Memory B cell (primary cell): ENCODE data around the gene PTPRS.

Experiments used
- ATAC-seq: fragments of 150-1000 bp; cut with Tn5 transposase; 2 replicates; pipeline ENCODE4 v1.10.0; 2021; ENCODE audit warnings: low read depth, mild to moderate bottlenecking, moderate library complexity
- DNase-seq, 2 donors: peaks; one replicate each; pipeline ENCODE4 v3.0.0; 2022; ENCODE audit warnings: low spot score in 2 of 2
- H3K27ac Mint-ChIP-seq: one replicate; pipeline ENCODE4 v1.8.0; 2022; ENCODE audit warnings: mild to moderate bottlenecking, moderate library complexity, mixed read lengths
- H3K27me3 Mint-ChIP-seq: one replicate; pipeline ENCODE4 v1.8.0; 2022; ENCODE audit warnings: mixed read lengths
- H3K36me3 Mint-ChIP-seq: one replicate; pipeline ENCODE4 v1.8.0; 2022; ENCODE audit warnings: mild to moderate bottlenecking, mixed read lengths
- H3K4me1 Mint-ChIP-seq: one replicate; pipeline ENCODE4 v1.8.0; 2022; ENCODE audit warnings: mixed read lengths
- H3K4me3 Mint-ChIP-seq: one replicate; pipeline ENCODE4 v1.8.0; 2022; ENCODE audit warnings: mild to moderate bottlenecking, moderate library complexity, mixed read lengths
- H3K9me3 Mint-ChIP-seq: one replicate; pipeline ENCODE4 v1.8.0; 2022; ENCODE audit warnings: mixed read lengths

Gene PTPRS

GRCh38 chr19:5342573-5343201 is 2.1 kb upstream of the PTPRS start:
- no peak for DNase-seq
- no peak overlapping the region for H3K4me3 Mint-ChIP-seq

GRCh38 chr19:5341981-5342380 is 1.4 kb upstream of the PTPRS start:
- Mint-ChIP-seq H3K9me3 (peaks cover 5% of the 10 kb centered on the region), H3K27ac (no peak overlapping the region), H3K36me3 (no peaks in the 10 kb centered on the region), H3K4me3 (no peak overlapping the region), H3K27me3 (peaks cover 26% of the 10 kb centered on the region), H3K4me1 (peaks cover 10% of the 10 kb centered on the region)
- ATAC-seq (no peak), DNase-seq (no peak)

More at GRCh38 chr19:5342573-5343201, 2.1 kb upstream of the PTPRS start:
- Mint-ChIP-seq H3K9me3 (peaks cover 5% of the 10 kb centered on the region), H3K36me3 (no peaks in the 10 kb centered on the region), H3K27ac (no peak overlapping the region), H3K27me3 (peaks cover 23% of the 10 kb centered on the region), H3K4me1 (peaks cover 10% of the 10 kb centered on the region)
- ATAC-seq = no peak

- H3K27ac Mint-ChIP-seq = no peak overlapping the region
- peaks cover 3% of the 10 kb centered on the region for H3K9me3 Mint-ChIP-seq
- ATAC-seq (no peak), DNase-seq (no peak)
- peak overlapping the region; percentile 78 for H3K4me3 Mint-ChIP-seq
- H3K4me1 Mint-ChIP-seq = peaks cover 11% of the 10 kb centered on the region
- H3K27me3 Mint-ChIP-seq = peaks cover 24% of the 10 kb centered on the region
- no peaks in the 10 kb centered on the region for H3K36me3 Mint-ChIP-seq
Measured at GRCh38 chr19:5341448-5341820, 822 bp upstream of the PTPRS start.

- Mint-ChIP-seq H3K4me1 (peaks cover 21% of the 10 kb centered on the region), H3K4me3 (peak overlapping the region; percentile 77), H3K27ac (no peak overlapping the region), H3K36me3 (no peaks in the 10 kb centered on the region), H3K27me3 (peaks cover 30% of the 10 kb centered on the region), H3K9me3 (peaks cover 2% of the 10 kb centered on the region)
- ATAC-seq = peak; percentile 25
- peak in 1 of 2 donors; percentile 41 for DNase-seq
Measured at GRCh38 chr19:5339950-5340636, 519 bp downstream of the PTPRS start.

- ATAC-seq (no peak), DNase-seq (no peak)
- H3K36me3 Mint-ChIP-seq = no peaks in the 10 kb centered on the region
- peaks cover 21% of the 10 kb centered on the region for H3K4me1 Mint-ChIP-seq
- peaks cover 2% of the 10 kb centered on the region for H3K9me3 Mint-ChIP-seq
- peaks cover 29% of the 10 kb centered on the region for H3K27me3 Mint-ChIP-seq
- peak overlapping the region; percentile 22 for H3K27ac Mint-ChIP-seq
- H3K4me3 Mint-ChIP-seq = peak overlapping the region; percentile 70
Measured at GRCh38 chr19:5339198-5339949, 1.2 kb downstream of the PTPRS start.

- H3K9me3 Mint-ChIP-seq = peaks cover 2% of the 10 kb centered on the region
- ATAC-seq (no peak), DNase-seq (no peak)
- H3K36me3 Mint-ChIP-seq = no peaks in the 10 kb centered on the region
- H3K27me3 Mint-ChIP-seq = peaks cover 32% of the 10 kb centered on the region
- peaks cover 21% of the 10 kb centered on the region for H3K4me1 Mint-ChIP-seq
- peak overlapping the region; percentile 22 for H3K27ac Mint-ChIP-seq
- peak overlapping the region; percentile 70 for H3K4me3 Mint-ChIP-seq
Measured at GRCh38 chr19:5338656-5339197, 1.9 kb downstream of the PTPRS start.

GRCh38 chr19:5337708-5338655 is 2.6 kb downstream of the PTPRS start:
- peaks cover 21% of the 10 kb centered on the region for H3K4me1 Mint-ChIP-seq
- peak overlapping the region; percentile 70 for H3K4me3 Mint-ChIP-seq
- H3K27me3 Mint-ChIP-seq = peaks cover 35% of the 10 kb centered on the region
- DNase-seq (no peak), ATAC-seq (no peak)
- H3K36me3 Mint-ChIP-seq = peaks cover 1% of the 10 kb centered on the region
- H3K9me3 Mint-ChIP-seq = peaks cover 2% of the 10 kb centered on the region
- H3K27ac Mint-ChIP-seq = no peak overlapping the region

- no peak overlapping the region for H3K27ac Mint-ChIP-seq
- H3K36me3 Mint-ChIP-seq = peaks cover 1% of the 10 kb centered on the region
Measured at GRCh38 chr19:5337126-5337525, 3.5 kb downstream of the PTPRS start.

GRCh38 chr19:5336195-5336965 is 4.2 kb downstream of the PTPRS start:
- H3K4me1 Mint-ChIP-seq = peaks cover 19% of the 10 kb centered on the region
- H3K27ac Mint-ChIP-seq = no peak overlapping the region
- peaks cover under 1% of the 10 kb centered on the region for H3K9me3 Mint-ChIP-seq
- H3K27me3 Mint-ChIP-seq = peaks cover 27% of the 10 kb centered on the region
- ATAC-seq (no peak), DNase-seq (no peak)
- H3K36me3 Mint-ChIP-seq = peaks cover 1% of the 10 kb centered on the region
- H3K4me3 Mint-ChIP-seq = peak overlapping the region; percentile 15

More at GRCh38 chr19:5337126-5337525, 3.5 kb downstream of the PTPRS start:
- no peak for ATAC-seq
- no peak for DNase-seq
- Mint-ChIP-seq H3K9me3 (peaks cover 2% of the 10 kb centered on the region), H3K27me3 (peaks cover 33% of the 10 kb centered on the region), H3K4me1 (peaks cover 21% of the 10 kb centered on the region), H3K4me3 (no peak overlapping the region)

- no peak overlapping the region for H3K4me3 Mint-ChIP-seq
- peaks cover 16% of the 10 kb centered on the region for H3K4me1 Mint-ChIP-seq
- ATAC-seq (no peak), DNase-seq (no peak)
- peaks cover 1% of the 10 kb centered on the region for H3K36me3 Mint-ChIP-seq
- H3K27me3 Mint-ChIP-seq = peaks cover 24% of the 10 kb centered on the region
- no peak overlapping the region for H3K27ac Mint-ChIP-seq
- no peaks in the 10 kb centered on the region for H3K9me3 Mint-ChIP-seq
Measured at GRCh38 chr19:5335593-5335992, 5.0 kb downstream of the PTPRS start.

- peaks cover 16% of the 10 kb centered on the region for H3K4me1 Mint-ChIP-seq
- ATAC-seq = no peak
- no peak overlapping the region for H3K4me3 Mint-ChIP-seq
- H3K27ac Mint-ChIP-seq = no peak overlapping the region
- H3K9me3 Mint-ChIP-seq = no peaks in the 10 kb centered on the region
- no peak for DNase-seq
- H3K27me3 Mint-ChIP-seq = peaks cover 24% of the 10 kb centered on the region
- H3K36me3 Mint-ChIP-seq = peaks cover 1% of the 10 kb centered on the region
Measured at GRCh38 chr19:5334824-5335500, 5.7 kb downstream of the PTPRS start.

- DNase-seq (no peak), ATAC-seq (no peak)
- Mint-ChIP-seq H3K4me1 (peaks cover 16% of the 10 kb centered on the region), H3K36me3 (peaks cover 1% of the 10 kb centered on the region), H3K4me3 (no peak overlapping the region), H3K27me3 (peaks cover 24% of the 10 kb centered on the region), H3K27ac (no peak overlapping the region), H3K9me3 (no peaks in the 10 kb centered on the region)
Measured at GRCh38 chr19:5334366-5334739, 6.3 kb downstream of the PTPRS start.
